Middle frontal gyrus (tissue), 1 donor: ENCODE data around the gene CDC5L.

Experiments
- DNase-seq: peaks from one replicate; pipeline ENCODE4 v3.0.0-alpha.2; 2015; ENCODE audit warnings: low spot score; ENCODE audit errors: extremely low spot score

The CDC5L gene

DNA sequence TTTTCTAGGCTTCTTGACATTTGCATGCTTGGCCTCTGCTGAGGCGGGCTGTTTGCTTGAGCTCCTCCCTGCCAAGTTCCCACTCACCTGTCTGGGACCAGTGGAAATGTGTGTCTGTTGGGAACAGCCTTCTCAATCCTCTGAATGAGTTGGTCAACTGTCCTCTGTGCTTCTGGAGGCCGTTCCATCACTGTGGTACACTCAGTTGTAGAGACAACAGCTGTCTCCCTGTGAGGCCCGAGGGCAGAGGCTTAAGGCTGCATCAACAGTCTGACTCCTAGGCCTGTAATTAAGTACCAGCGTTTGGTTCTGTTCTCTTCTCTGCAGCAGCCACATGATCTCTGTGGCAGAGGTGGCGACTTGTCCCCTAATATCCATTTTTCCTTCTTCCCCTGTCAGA, 110.9 kb downstream of the CDC5L start:
- no peak for DNase-seq

DNA sequence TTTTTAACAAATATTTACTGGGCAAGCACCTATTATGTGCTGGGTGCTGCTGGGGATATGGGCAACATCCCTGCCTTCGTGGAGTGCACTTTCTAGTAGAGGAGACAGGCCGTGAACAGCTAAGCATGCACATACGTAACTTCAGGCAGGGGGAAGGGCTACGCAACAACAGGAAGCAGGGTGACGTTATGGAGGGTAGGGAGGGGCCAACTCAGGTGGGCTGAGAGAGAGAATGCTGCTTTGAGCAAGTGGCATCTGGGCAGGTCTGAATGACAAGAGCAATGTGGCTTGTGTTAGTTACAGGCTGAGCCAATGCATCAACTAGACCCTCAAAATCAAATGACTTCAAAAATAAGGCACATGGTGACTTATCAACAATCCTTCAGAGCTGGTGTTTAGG, 112.1 kb downstream of the CDC5L start:
- no peak for DNase-seq
